ENCODE results near the gene SORL1.

Gene SORL1

DNA sequence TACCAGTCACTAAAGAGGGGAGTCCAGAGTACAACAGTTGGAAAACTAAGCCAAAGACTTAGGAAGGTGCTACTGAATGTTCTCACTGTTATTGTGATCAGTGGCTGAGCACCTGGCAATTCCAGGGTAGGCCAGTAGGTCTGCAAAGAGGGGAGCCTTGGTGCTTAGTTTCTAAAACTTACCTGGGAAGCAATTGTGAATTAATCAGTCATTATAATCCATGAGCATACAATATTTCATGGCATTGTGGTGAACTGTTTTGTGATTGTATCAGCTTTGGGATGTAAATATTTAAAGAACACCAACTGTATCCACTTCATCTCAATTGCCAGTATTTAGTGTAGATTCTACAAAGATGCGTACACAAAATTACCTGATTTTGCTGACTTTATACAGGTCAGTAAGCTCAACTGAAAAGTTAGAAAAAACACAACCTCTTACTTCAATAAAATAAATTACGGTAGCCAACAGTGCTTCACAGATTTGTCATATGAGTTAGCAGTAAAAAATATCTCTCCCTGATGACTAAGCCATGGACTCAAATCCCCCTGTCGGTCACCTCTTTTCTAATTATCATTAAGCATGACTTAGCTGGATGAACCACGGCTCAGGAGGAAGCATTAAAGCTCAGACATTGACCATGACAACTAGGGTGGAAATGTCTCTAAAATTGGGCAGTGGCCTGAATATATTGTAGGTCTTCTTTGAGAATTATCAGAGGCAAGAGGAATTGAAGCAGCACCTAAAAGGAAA, 30.8 kb upstream of the SORL1 start:
- no peak overlapping the region for H3K4me3 ChIP-seq (ENCODE audit: low read depth, low read length)
- TF ChIP-seq, protein P1, sequence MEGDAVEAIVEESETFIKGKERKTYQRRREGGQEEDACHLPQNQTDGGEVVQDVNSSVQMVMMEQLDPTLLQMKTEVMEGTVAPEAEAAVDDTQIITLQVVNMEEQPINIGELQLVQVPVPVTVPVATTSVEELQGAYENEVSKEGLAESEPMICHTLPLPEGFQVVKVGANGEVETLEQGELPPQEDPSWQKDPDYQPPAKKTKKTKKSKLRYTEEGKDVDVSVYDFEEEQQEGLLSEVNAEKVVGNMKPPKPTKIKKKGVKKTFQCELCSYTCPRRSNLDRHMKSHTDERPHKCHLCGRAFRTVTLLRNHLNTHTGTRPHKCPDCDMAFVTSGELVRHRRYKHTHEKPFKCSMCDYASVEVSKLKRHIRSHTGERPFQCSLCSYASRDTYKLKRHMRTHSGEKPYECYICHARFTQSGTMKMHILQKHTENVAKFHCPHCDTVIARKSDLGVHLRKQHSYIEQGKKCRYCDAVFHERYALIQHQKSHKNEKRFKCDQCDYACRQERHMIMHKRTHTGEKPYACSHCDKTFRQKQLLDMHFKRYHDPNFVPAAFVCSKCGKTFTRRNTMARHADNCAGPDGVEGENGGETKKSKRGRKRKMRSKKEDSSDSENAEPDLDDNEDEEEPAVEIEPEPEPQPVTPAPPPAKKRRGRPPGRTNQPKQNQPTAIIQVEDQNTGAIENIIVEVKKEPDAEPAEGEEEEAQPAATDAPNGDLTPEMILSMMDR (IDR thresholded peaks at IDR 0.05; ENCODE audit: borderline replicate concordance, insufficient read depth, low read depth, low read length), result 0 out of 2 replicates have a peak, but pooled peaks have one; percentile 2

DNA sequence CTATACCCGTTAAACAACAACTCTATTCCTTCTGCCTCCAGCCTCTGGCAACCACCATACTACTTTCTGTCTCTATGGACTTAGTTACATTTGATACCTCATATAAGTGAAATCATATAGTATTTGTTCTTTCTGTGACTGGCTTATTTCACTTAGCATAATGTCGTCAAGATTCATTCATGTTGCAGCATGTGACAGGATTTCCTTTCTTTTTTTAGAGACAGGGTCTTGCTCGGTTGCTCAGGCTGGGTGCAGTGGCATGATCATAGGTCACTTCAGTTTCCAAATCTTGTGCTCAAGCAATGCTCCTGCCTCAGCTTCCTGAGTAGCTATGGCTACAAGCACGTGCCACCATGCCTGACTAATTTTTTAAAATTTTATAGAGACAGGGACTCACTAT, 29.4 kb upstream of the SORL1 start:
- no peak overlapping the region for H3K4me3 ChIP-seq (ENCODE audit: low read depth, low read length)
- TF ChIP-seq, protein P1 (IDR thresholded peaks at IDR 0.05; ENCODE audit: borderline replicate concordance, insufficient read depth, low read depth, low read length), result no peak

DNA sequence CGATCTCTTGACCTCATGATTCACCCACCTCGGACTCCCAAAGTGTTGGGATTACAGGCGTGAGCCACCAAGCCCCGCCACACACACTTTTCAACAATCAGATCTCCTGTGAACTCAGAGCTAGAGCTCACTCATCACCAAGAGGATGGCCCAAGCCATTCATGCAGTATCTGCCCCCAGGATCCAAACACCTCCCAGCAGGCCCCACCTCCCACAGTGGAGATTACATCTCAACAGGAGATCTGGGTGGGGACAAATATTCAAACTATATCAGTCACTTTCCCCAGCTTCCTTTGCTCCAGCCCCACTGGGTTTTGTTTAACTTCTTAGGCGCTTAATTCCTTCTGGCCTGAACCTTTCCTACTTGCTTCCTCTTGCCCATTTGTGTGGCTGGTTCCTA, 26.3 kb upstream of the SORL1 start:
- no peak overlapping the region for H3K4me3 ChIP-seq (ENCODE audit: low read depth, low read length)
- TF ChIP-seq, protein P1 (IDR thresholded peaks at IDR 0.05; ENCODE audit: borderline replicate concordance, insufficient read depth, low read depth, low read length), result no peak

DNA sequence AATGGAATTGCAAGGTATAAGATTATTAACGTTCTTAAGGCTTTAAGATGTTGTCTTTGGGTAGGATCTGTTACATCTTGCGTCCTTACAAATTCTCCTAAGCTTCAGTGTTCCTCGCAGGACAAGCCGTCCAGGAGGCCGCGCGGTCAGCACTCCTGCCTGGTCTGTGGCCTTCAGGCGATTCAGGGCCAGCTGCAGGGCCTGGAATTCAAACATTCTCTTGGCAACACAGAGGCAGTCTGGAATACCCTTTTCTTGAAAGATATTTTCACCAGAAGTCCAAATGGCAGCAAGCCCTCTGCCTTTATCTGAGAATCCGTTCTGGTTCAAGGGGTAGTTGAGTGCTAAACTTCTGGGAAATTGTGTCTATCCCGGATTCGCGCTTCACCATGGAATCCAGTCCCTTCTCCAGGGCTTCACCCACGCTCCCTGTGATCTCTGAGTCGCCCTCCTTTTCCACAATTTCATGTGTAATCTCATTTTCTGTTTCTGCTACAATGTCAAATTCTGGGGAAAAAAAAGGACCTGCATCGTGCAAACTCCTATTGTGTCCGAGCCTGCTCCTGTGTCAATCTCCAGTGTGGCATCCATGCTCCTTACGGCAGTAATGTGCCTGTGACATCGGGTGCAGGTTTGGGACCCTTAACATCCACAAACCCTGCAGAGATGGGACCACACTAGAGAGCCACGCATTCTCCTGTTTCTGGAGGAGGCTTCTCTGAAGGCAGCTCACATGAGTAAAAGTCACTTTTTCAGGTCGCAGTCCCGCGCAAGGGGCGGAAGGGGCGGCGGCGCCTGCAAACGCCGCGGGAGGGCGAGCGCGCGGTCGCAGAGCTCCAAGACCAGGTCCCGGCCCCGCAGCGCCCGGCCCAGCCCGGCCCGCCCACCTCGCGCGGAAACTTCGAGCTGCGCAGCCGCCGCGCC, 25.4 kb upstream of the SORL1 start:
- H3K4me3 ChIP-seq (ENCODE audit: low read depth, low read length), result no peak overlapping the region
- TF ChIP-seq, protein P1 (IDR thresholded peaks at IDR 0.05; ENCODE audit: borderline replicate concordance, insufficient read depth, low read depth, low read length), result 0 out of 2 replicates have a peak, but pooled peaks have one; percentile 23

DNA sequence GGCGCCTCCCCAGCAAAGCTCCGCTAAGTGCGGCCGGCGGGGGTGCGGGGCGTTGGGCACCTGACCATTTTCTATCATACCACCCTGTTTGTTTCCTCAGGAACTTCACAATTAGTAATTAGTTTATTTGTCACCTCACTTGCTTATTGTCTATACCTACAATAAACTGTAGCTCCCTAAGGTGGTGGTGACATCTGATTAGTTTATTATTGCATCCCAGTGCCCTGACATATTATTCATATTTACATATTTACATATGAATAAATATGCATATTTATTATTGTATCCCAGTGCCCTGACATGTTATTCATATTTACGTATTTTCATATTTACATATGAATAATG, 24.7 kb upstream of the SORL1 start:
- TF ChIP-seq, protein P1 (IDR thresholded peaks at IDR 0.05; ENCODE audit: borderline replicate concordance, insufficient read depth, low read depth, low read length), result no peak
- no peak overlapping the region for H3K4me3 ChIP-seq (ENCODE audit: low read depth, low read length)

DNA sequence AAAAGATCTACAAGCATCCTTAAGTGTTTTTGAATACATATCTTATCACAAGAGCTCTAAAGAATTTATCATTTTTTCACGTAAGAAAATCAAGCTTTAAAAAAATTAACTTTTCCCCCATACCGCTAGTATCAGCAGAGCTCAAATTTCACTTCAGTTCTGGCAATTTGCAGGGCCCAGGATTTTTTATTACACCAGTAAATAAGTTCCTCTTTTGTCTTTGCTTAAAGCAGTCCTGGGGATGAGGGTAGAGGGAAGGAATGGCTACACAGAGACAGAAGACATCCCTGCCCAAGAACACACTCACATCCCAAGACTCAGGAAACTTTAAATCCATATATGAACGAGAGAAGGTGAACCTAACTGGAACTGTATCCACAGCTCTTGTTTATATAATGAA, 22.6 kb upstream of the SORL1 start:
- H3K4me3 ChIP-seq (ENCODE audit: low read depth, low read length), result no peak overlapping the region
- TF ChIP-seq, protein P1 (IDR thresholded peaks at IDR 0.05; ENCODE audit: borderline replicate concordance, insufficient read depth, low read depth, low read length), result no peak
